Measurements from ENCODE around the gene INHA. TPM values are rescaled to one million over a fixed set of nuclear protein-coding genes. Genes with fewer than 3 reads are reported as not detected.

Gene INHA
- total RNA-seq: not detected in 2 replicates

- DNase-seq (ENCODE audit: extremely low read depth, low read depth, low spot score): no peak
Measured at GRCh38 chr2:219572237-219573001, at the start of gene INHA. Gene INHA, plus strand, starts transcription at chr2:219572310. Its CDS starts 65 bp downstream, at chr2:219572375.

GRCh38 chr2:219523031-219523671 lies 49.0 kb upstream of the INHA start:
- DNase-seq (ENCODE audit: extremely low read depth, low read depth, low spot score): no peak

GRCh38 chr2:219524817-219525216 lies 47.3 kb upstream of the INHA start:
- DNase-seq (ENCODE audit: extremely low read depth, low read depth, low spot score): no peak

- no peak for DNase-seq (ENCODE audit: extremely low read depth, low read depth, low spot score)
Measured at GRCh38 chr2:219525533-219526232, 46.4 kb upstream of the INHA start.

- no peak for DNase-seq (ENCODE audit: extremely low read depth, low read depth, low spot score)
Measured at GRCh38 chr2:219526320-219527075, 45.6 kb upstream of the INHA start.

- DNase-seq (ENCODE audit: extremely low read depth, low read depth, low spot score): no peak
Measured at GRCh38 chr2:219527076-219527394, 45.1 kb upstream of the INHA start.

GRCh38 chr2:219527472-219527871 lies 44.6 kb upstream of the INHA start:
- no peak for DNase-seq (ENCODE audit: extremely low read depth, low read depth, low spot score)

- DNase-seq (ENCODE audit: extremely low read depth, low read depth, low spot score): no peak
Measured at GRCh38 chr2:219530048-219530963, 41.8 kb upstream of the INHA start.

GRCh38 chr2:219531639-219532377 lies 40.3 kb upstream of the INHA start:
- DNase-seq (ENCODE audit: extremely low read depth, low read depth, low spot score): no peak

GRCh38 chr2:219532378-219532649 lies 39.8 kb upstream of the INHA start:
- DNase-seq (ENCODE audit: extremely low read depth, low read depth, low spot score): no peak

- no peak for DNase-seq (ENCODE audit: extremely low read depth, low read depth, low spot score)
Measured at GRCh38 chr2:219533930-219534661, 38.0 kb upstream of the INHA start.

- no peak for DNase-seq (ENCODE audit: extremely low read depth, low read depth, low spot score)
Measured at GRCh38 chr2:219536425-219536824, 35.7 kb upstream of the INHA start.

- no peak for DNase-seq (ENCODE audit: extremely low read depth, low read depth, low spot score)
Measured at GRCh38 chr2:219536967-219537366, 35.1 kb upstream of the INHA start.

- DNase-seq (ENCODE audit: extremely low read depth, low read depth, low spot score): no peak
Measured at GRCh38 chr2:219537657-219538488, 34.2 kb upstream of the INHA start.

- no peak for DNase-seq (ENCODE audit: extremely low read depth, low read depth, low spot score)
Measured at GRCh38 chr2:219538504-219538951, 33.6 kb upstream of the INHA start.

GRCh38 chr2:219538956-219539788 lies 32.9 kb upstream of the INHA start:
- no peak for DNase-seq (ENCODE audit: extremely low read depth, low read depth, low spot score)

Measured in glomerular endothelial cell (primary cell).